Measurements from ENCODE around the gene PGM1.

GRCh38 chr1:63622849-63623566 is 29.8 kb downstream of the PGM1 start:
- no peak for TF ChIP-seq ELF1 (IDR thresholded peaks at IDR 0.05; ENCODE audit: borderline replicate concordance, low read depth)
- no peak for TF ChIP-seq CBX3 (IDR thresholded peaks at IDR 0.05; ENCODE audit: low read depth)
- TF ChIP-seq, protein P1, sequence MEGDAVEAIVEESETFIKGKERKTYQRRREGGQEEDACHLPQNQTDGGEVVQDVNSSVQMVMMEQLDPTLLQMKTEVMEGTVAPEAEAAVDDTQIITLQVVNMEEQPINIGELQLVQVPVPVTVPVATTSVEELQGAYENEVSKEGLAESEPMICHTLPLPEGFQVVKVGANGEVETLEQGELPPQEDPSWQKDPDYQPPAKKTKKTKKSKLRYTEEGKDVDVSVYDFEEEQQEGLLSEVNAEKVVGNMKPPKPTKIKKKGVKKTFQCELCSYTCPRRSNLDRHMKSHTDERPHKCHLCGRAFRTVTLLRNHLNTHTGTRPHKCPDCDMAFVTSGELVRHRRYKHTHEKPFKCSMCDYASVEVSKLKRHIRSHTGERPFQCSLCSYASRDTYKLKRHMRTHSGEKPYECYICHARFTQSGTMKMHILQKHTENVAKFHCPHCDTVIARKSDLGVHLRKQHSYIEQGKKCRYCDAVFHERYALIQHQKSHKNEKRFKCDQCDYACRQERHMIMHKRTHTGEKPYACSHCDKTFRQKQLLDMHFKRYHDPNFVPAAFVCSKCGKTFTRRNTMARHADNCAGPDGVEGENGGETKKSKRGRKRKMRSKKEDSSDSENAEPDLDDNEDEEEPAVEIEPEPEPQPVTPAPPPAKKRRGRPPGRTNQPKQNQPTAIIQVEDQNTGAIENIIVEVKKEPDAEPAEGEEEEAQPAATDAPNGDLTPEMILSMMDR (IDR thresholded peaks at IDR 0.05 in 2 of 3, conservative IDR thresholded peaks at IDR 0.05 in 1 of 3; ENCODE audit: borderline replicate concordance in 1 of 3, insufficient read depth in 1 of 3, low read depth in 2 of 3, low read length in 2 of 3), result no peak
- no peak for TF ChIP-seq POLR2AphosphoS5 (IDR thresholded peaks at IDR 0.05; ENCODE audit: low read depth, low read length)
- TF ChIP-seq POLR2A (IDR thresholded peaks at IDR 0.05; ENCODE audit: borderline replicate concordance, extremely low read depth, insufficient read depth, insufficient read length), result no peak
- TF ChIP-seq, protein P2, sequence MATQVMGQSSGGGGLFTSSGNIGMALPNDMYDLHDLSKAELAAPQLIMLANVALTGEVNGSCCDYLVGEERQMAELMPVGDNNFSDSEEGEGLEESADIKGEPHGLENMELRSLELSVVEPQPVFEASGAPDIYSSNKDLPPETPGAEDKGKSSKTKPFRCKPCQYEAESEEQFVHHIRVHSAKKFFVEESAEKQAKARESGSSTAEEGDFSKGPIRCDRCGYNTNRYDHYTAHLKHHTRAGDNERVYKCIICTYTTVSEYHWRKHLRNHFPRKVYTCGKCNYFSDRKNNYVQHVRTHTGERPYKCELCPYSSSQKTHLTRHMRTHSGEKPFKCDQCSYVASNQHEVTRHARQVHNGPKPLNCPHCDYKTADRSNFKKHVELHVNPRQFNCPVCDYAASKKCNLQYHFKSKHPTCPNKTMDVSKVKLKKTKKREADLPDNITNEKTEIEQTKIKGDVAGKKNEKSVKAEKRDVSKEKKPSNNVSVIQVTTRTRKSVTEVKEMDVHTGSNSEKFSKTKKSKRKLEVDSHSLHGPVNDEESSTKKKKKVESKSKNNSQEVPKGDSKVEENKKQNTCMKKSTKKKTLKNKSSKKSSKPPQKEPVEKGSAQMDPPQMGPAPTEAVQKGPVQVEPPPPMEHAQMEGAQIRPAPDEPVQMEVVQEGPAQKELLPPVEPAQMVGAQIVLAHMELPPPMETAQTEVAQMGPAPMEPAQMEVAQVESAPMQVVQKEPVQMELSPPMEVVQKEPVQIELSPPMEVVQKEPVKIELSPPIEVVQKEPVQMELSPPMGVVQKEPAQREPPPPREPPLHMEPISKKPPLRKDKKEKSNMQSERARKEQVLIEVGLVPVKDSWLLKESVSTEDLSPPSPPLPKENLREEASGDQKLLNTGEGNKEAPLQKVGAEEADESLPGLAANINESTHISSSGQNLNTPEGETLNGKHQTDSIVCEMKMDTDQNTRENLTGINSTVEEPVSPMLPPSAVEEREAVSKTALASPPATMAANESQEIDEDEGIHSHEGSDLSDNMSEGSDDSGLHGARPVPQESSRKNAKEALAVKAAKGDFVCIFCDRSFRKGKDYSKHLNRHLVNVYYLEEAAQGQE (IDR thresholded peaks at IDR 0.05; ENCODE audit: low read depth), result no peak

Measured in HCT116 (cell line).